ENCODE measurements around the gene FBXL2.
"Not testable (repeated sequence)": the region's sequence is repeated elsewhere in the genome, so short reads cannot be mapped to it uniquely, and the experiment has no call there.

Gene FBXL2

GRCh38 chr3:33314993-33315392 is 37.8 kb downstream of the FBXL2 start:
- no peak for DNase-seq (ENCODE audit: low spot score)

- DNase-seq (ENCODE audit: low spot score): no peak
These were observed 38.6 kb downstream of the FBXL2 start for GRCh38 chr3:33315826-33316225.

GRCh38 chr3:33317963-33318709 is 40.9 kb downstream of the FBXL2 start:
- DNase-seq (ENCODE audit: low spot score): no peak

- DNase-seq (ENCODE audit: low spot score): no peak
These were observed 41.6 kb downstream of the FBXL2 start for GRCh38 chr3:33318710-33319380.

- DNase-seq (ENCODE audit: low spot score): no peak
These were observed 45.2 kb downstream of the FBXL2 start for GRCh38 chr3:33322412-33322811.

GRCh38 chr3:33331414-33331813 is 54.2 kb downstream of the FBXL2 start:
- no peak for DNase-seq (ENCODE audit: low spot score)

GRCh38 chr3:33334364-33334763 is 57.1 kb downstream of the FBXL2 start:
- DNase-seq (ENCODE audit: low spot score): no peak

- not testable (repeated sequence) for DNase-seq (ENCODE audit: low spot score)
These were observed 61.8 kb downstream of the FBXL2 start for GRCh38 chr3:33338936-33339465.

GRCh38 chr3:33339758-33340157 is 62.5 kb downstream of the FBXL2 start:
- DNase-seq (ENCODE audit: low spot score): no peak

GRCh38 chr3:33355611-33356010 is 78.4 kb downstream of the FBXL2 start:
- DNase-seq (ENCODE audit: low spot score): no peak

GRCh38 chr3:33358172-33358781 is 81.0 kb downstream of the FBXL2 start:
- DNase-seq (ENCODE audit: low spot score): no peak

- DNase-seq (ENCODE audit: low spot score): no peak
These were observed 83.0 kb downstream of the FBXL2 start for GRCh38 chr3:33360136-33360825.

- no peak for DNase-seq (ENCODE audit: low spot score)
These were observed 86.0 kb downstream of the FBXL2 start for GRCh38 chr3:33363113-33363800.

- DNase-seq (ENCODE audit: low spot score): no peak
These were observed 86.8 kb downstream of the FBXL2 start for GRCh38 chr3:33364060-33364459.

- DNase-seq (ENCODE audit: low spot score): no peak
These were observed 87.4 kb downstream of the FBXL2 start for GRCh38 chr3:33364531-33365128.

- DNase-seq (ENCODE audit: low spot score): peak; percentile 73
These were observed 95.2 kb downstream of the FBXL2 start for GRCh38 chr3:33372218-33373081.

- no peak for DNase-seq (ENCODE audit: low spot score)
These were observed 95.8 kb downstream of the FBXL2 start for GRCh38 chr3:33373082-33373437.

GRCh38 chr3:33377489-33377888 is 100.2 kb downstream of the FBXL2 start:
- DNase-seq (ENCODE audit: low spot score): no peak

- no peak for DNase-seq (ENCODE audit: low spot score)
These were observed 100.7 kb downstream of the FBXL2 start for GRCh38 chr3:33377931-33378330.

- DNase-seq (ENCODE audit: low spot score): no peak
These were observed 103.4 kb downstream of the FBXL2 start for GRCh38 chr3:33380653-33381052.
